ENCODE measurements around the gene PUS1.
A peak's percentile ranks its signal among the peaks of the same experiment; 100 is the strongest.

Gene PUS1

GRCh38 chr12:131923260-131923659 is 5.8 kb upstream of the PUS1 start:
- no peak overlapping the region for H3K14ac ChIP-seq (ENCODE audit: low read length)
- H3K4me3 ChIP-seq (ENCODE audit: low read length in 2 of 2) = no peak overlapping the region
- no peak overlapping the region for H3K27ac ChIP-seq (replicated peaks; ENCODE audit: low read length)
- DNase-seq (ENCODE audit: low spot score) = no peak
- H2BK120ac ChIP-seq (ENCODE audit: low read depth, low read length) = no peak overlapping the region
- H2AK5ac ChIP-seq (ENCODE audit: low read depth, low read length) = peak overlapping the region; percentile 26
- H2BK12ac ChIP-seq (ENCODE audit: low read length) = no peak overlapping the region
- peaks cover 3% of the 10 kb centered on the region for H3K79me1 ChIP-seq (ENCODE audit: low read depth, low read length)
- no peak overlapping the region for H4K8ac ChIP-seq (ENCODE audit: low read depth, low read length)
- peak overlapping the region; percentile 91 for H3K23ac ChIP-seq (ENCODE audit: low read depth, low read length, poor library complexity)
- WGBS, 2 donors (ENCODE audit: extremely low coverage in 2 of 2, insufficient read length in 2 of 2, insufficient replicate concordance in 1 of 2) = no CpG with 5 or more reads among the region's 11 CpGs
- no peak overlapping the region for H3K9ac ChIP-seq (ENCODE audit: low read depth, low read length, poor library complexity)
- peak overlapping the region; percentile 17 for H3K18ac ChIP-seq (ENCODE audit: low read length)
- peaks cover 0 to 5% (median 0%) of the 10 kb centered on the region in 3 experiments for H3K27me3 ChIP-seq (ENCODE audit: control insufficient read depth in 3 of 3, insufficient read depth in 3 of 3, low read depth in 1 of 3, low read length in 3 of 3)
- no peak overlapping the region for H4K91ac ChIP-seq (ENCODE audit: low read depth, low read length, poor library complexity)
- H3K4me2 ChIP-seq (ENCODE audit: insufficient read depth, low read length, poor library complexity, severe bottlenecking) = no peak overlapping the region
- no peak overlapping the region for H2BK5ac ChIP-seq (ENCODE audit: low read length)
- H3K4ac ChIP-seq (ENCODE audit: low read length) = no peak overlapping the region
- H2AFZ ChIP-seq (ENCODE audit: low read length) = no peak overlapping the region
- no peaks in the 10 kb centered on the region for H3K4me1 ChIP-seq (ENCODE audit: control insufficient read depth in 2 of 2, insufficient read depth in 1 of 2, low read depth in 1 of 2, low read length in 2 of 2)
- peaks cover 3 to 5% of the 10 kb centered on the region in 2 donors for H3K9me3 ChIP-seq (replicated peaks in 1 of 2; ENCODE audit: control insufficient read depth in 2 of 2, insufficient read depth in 1 of 2, low read depth in 1 of 2, low read length in 2 of 2)
- H2BK15ac ChIP-seq (ENCODE audit: low read length) = no peak overlapping the region
- peaks cover 28 to 42% of the 10 kb centered on the region in 2 donors for H3K36me3 ChIP-seq (replicated peaks in 1 of 2; ENCODE audit: control insufficient read depth in 2 of 2, insufficient read depth in 2 of 2, low read length in 2 of 2)

- Histone ChIP-seq H4K8ac (ENCODE audit: low read depth, low read length) (no peak overlapping the region), H3K4me2 (ENCODE audit: insufficient read depth, low read length, poor library complexity, severe bottlenecking) (no peak overlapping the region), H3K27me3 (ENCODE audit: control insufficient read depth in 3 of 3, insufficient read depth in 3 of 3, low read depth in 1 of 3, low read length in 3 of 3) (peaks cover 0 to 5% (median 0%) of the 10 kb centered on the region in 3 experiments), H2AFZ (ENCODE audit: low read length) (no peak overlapping the region), H3K4ac (ENCODE audit: low read length) (no peak overlapping the region), H3K36me3 (replicated peaks in 1 of 2; ENCODE audit: control insufficient read depth in 2 of 2, insufficient read depth in 2 of 2, low read length in 2 of 2) (peaks cover 11 to 29% of the 10 kb centered on the region in 2 donors), H3K4me1 (ENCODE audit: control insufficient read depth in 2 of 2, insufficient read depth in 1 of 2, low read depth in 1 of 2, low read length in 2 of 2) (peaks cover 5% of the 10 kb centered on the region in 2 donors), H3K18ac (ENCODE audit: low read length) (no peak overlapping the region), H2AK5ac (ENCODE audit: low read depth, low read length) (peak overlapping the region; percentile 20), H4K91ac (ENCODE audit: low read depth, low read length, poor library complexity) (no peak overlapping the region), H3K9me3 (replicated peaks in 1 of 2; ENCODE audit: control insufficient read depth in 2 of 2, insufficient read depth in 1 of 2, low read depth in 1 of 2, low read length in 2 of 2) (peaks cover 3 to 5% of the 10 kb centered on the region in 2 donors), H2BK120ac (ENCODE audit: low read depth, low read length) (no peak overlapping the region), H2BK12ac (ENCODE audit: low read length) (no peak overlapping the region), H2BK5ac (ENCODE audit: low read length) (no peak overlapping the region), H2BK15ac (ENCODE audit: low read length) (no peak overlapping the region), H3K27ac (replicated peaks; ENCODE audit: low read length) (no peak overlapping the region), H3K4me3 (ENCODE audit: low read length in 2 of 2) (no peak overlapping the region), H3K23ac (ENCODE audit: low read depth, low read length, poor library complexity) (no peak overlapping the region), H3K9ac (ENCODE audit: low read depth, low read length, poor library complexity) (peak overlapping the region; percentile 38), H3K14ac (ENCODE audit: low read length) (no peak overlapping the region), H3K79me1 (ENCODE audit: low read depth, low read length) (peaks cover 6% of the 10 kb centered on the region)
- no peak for DNase-seq (ENCODE audit: low spot score)
- WGBS, 2 donors (ENCODE audit: extremely low coverage in 2 of 2, insufficient read length in 2 of 2, insufficient replicate concordance in 1 of 2) = no CpG with 5 or more reads among the region's 24 CpGs
Measured at GRCh38 chr12:131927110-131928079, 1.7 kb upstream of the PUS1 start.

DNA sequence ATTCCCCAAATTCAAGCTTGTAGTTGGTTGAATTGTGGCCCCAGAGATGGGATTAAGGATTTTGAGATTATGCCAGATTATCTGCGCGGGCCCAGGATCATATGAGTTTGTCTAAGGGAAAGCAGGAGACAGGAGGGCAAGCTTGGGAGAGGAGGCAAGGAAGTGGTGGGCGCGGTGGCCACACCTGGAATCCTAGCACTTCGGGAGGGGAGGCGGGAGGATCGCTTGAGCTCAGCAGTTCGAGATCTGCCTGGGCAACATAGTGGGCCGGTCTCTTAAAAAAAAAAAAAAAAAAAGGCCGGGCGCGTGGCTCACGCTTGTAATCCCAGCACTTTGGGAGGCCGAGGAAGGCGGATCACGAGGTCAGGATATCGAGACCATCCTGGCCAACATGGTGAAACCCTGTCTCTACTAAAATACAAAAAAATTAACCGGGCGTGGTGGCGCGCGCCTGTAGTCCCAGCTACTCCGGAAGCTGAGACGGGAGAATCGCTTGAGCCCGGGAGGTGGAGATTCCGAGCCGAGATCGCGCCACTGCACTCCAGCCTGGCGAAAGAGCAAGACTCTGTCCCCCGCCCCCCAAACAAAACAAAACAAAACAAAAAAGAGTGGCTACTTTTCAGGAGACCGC is 881 bp upstream of the PUS1 start:
- Histone ChIP-seq H4K8ac (ENCODE audit: low read depth, low read length) (no peak overlapping the region), H3K27ac (replicated peaks; ENCODE audit: low read length) (no peak overlapping the region)

More for the DNA sequence above, 881 bp upstream of the PUS1 start:
- Histone ChIP-seq H2BK120ac (ENCODE audit: low read depth, low read length) (no peak overlapping the region), H3K14ac (ENCODE audit: low read length) (no peak overlapping the region), H2AK5ac (ENCODE audit: low read depth, low read length) (peak overlapping the region; percentile 20), H2BK5ac (ENCODE audit: low read length) (no peak overlapping the region), H3K4me3 (ENCODE audit: low read length in 2 of 2) (peak overlapping the region; percentile 87 to 93), H3K27me3 (ENCODE audit: control insufficient read depth in 3 of 3, insufficient read depth in 3 of 3, low read depth in 1 of 3, low read length in 3 of 3) (peaks cover 0 to 5% (median 0%) of the 10 kb centered on the region in 3 experiments), H3K79me1 (ENCODE audit: low read depth, low read length) (peaks cover 6% of the 10 kb centered on the region), H3K36me3 (replicated peaks in 1 of 2; ENCODE audit: control insufficient read depth in 2 of 2, insufficient read depth in 2 of 2, low read length in 2 of 2) (peaks cover 14 to 32% of the 10 kb centered on the region in 2 donors), H3K9me3 (replicated peaks in 1 of 2; ENCODE audit: control insufficient read depth in 2 of 2, insufficient read depth in 1 of 2, low read depth in 1 of 2, low read length in 2 of 2) (peaks cover 3 to 5% of the 10 kb centered on the region in 2 donors), H3K23ac (ENCODE audit: low read depth, low read length, poor library complexity) (no peak overlapping the region), H2BK15ac (ENCODE audit: low read length) (no peak overlapping the region), H3K18ac (ENCODE audit: low read length) (no peak overlapping the region), H3K4me2 (ENCODE audit: insufficient read depth, low read length, poor library complexity, severe bottlenecking) (peak overlapping the region; percentile 80), H4K91ac (ENCODE audit: low read depth, low read length, poor library complexity) (no peak overlapping the region), H2AFZ (ENCODE audit: low read length) (peak overlapping the region; percentile 100), H3K4ac (ENCODE audit: low read length) (no peak overlapping the region), H2BK12ac (ENCODE audit: low read length) (no peak overlapping the region), H3K4me1 (ENCODE audit: control insufficient read depth in 2 of 2, insufficient read depth in 1 of 2, low read depth in 1 of 2, low read length in 2 of 2) (peaks cover 5% of the 10 kb centered on the region in 2 donors), H3K9ac (ENCODE audit: low read depth, low read length, poor library complexity) (no peak overlapping the region)
- DNase-seq (ENCODE audit: low spot score) = no peak
- no CpG with 5 or more reads among the region's 33 CpGs for WGBS, 2 donors (ENCODE audit: extremely low coverage in 2 of 2, insufficient read length in 2 of 2, insufficient replicate concordance in 1 of 2)

All from neuronal stem cell (in vitro differentiated cells).